GM18517 (cell line): ENCODE data around the gene NAPB.
A peak's percentile ranks its signal among the peaks of the same experiment; 100 is the strongest.
"Not testable (repeated sequence)": the region's sequence is repeated elsewhere in the genome, so short reads cannot be mapped to it uniquely, and the experiment has no call there.

Source experiments
- ATAC-seq: cut with Tn5 transposase; IDR thresholded peaks from one replicate; pipeline ENCODE4 v1.9.1; 2021; ENCODE audit warnings: mild to moderate bottlenecking, moderate library complexity; ENCODE audit not compliant: unreplicated experiment

Gene NAPB

GRCh38 chr20:23420943-23421931 lies at the start of gene NAPB:
TSS of gene NAPB (minus strand) at chr20:23421488. CDS start at chr20:23421402, 86 bp downstream.
- ATAC-seq = peak; percentile 93

GRCh38 chr20:23466961-23467360 lies 45.7 kb upstream of the NAPB start:
- not testable (repeated sequence) for ATAC-seq

GRCh38 chr20:23461180-23461579 lies 39.9 kb upstream of the NAPB start:
- ATAC-seq = no peak

- no peak for ATAC-seq
Observed at GRCh38 chr20:23459461-23460150, 38.3 kb upstream of the NAPB start.

GRCh38 chr20:23456873-23457272 lies 35.6 kb upstream of the NAPB start:
- no peak for ATAC-seq

- ATAC-seq = no peak
Observed at GRCh38 chr20:23456409-23456808, 35.1 kb upstream of the NAPB start.

- ATAC-seq = no peak
Observed at GRCh38 chr20:23455639-23456038, 34.4 kb upstream of the NAPB start.

- ATAC-seq = no peak
Observed at GRCh38 chr20:23454816-23455215, 33.5 kb upstream of the NAPB start.

- ATAC-seq = no peak
Observed at GRCh38 chr20:23453549-23454543, 32.6 kb upstream of the NAPB start.

GRCh38 chr20:23452776-23453175 lies 31.5 kb upstream of the NAPB start, which contains the start of gene CST11:
TSS of gene CST11 (minus strand) at chr20:23452876. CDS start at chr20:23452811, 65 bp downstream.
- no peak for ATAC-seq

- no peak for ATAC-seq
Observed at GRCh38 chr20:23451956-23452487, 30.7 kb upstream of the NAPB start.

- no peak for ATAC-seq
Observed at GRCh38 chr20:23450877-23451276, 29.6 kb upstream of the NAPB start.

GRCh38 chr20:23449421-23449820 lies 28.1 kb upstream of the NAPB start:
- ATAC-seq = no peak

- no peak for ATAC-seq
Observed at GRCh38 chr20:23448167-23448566, 26.9 kb upstream of the NAPB start.

- no peak for ATAC-seq
Observed at GRCh38 chr20:23446505-23446904, 25.2 kb upstream of the NAPB start.

- no peak for ATAC-seq
Observed at GRCh38 chr20:23445596-23446217, 24.4 kb upstream of the NAPB start.

- ATAC-seq = no peak
Observed at GRCh38 chr20:23444859-23445258, 23.6 kb upstream of the NAPB start.

GRCh38 chr20:23442436-23442835 lies 21.1 kb upstream of the NAPB start:
- ATAC-seq = no peak

- ATAC-seq = peak; percentile 74
Observed at GRCh38 chr20:23441850-23442313, 20.6 kb upstream of the NAPB start.

- no peak for ATAC-seq
Observed at GRCh38 chr20:23440004-23440403, 18.7 kb upstream of the NAPB start.
